Stimulated activated CD4-positive, alpha-beta T cell treated with anti-CD3 and anti-CD28 coated beads, Interleukin-12 subunit alpha, Interleukin-12 subunit beta, amount 100 ng/mL, for 48 hours (primary cell): ENCODE data around the gene GPR142.

Experiments
- DNase-seq, 3 donors: peaks; one replicate each; pipeline ENCODE4 v3.0.0-alpha.2; 2020; ENCODE audit warnings: low read depth in 2 of 3, low spot score in 1 of 3

GPR142 gene

GRCh38 chr17:74367206-74367605 is at the start of gene GPR142:
Gene GPR142 (plus strand): TSS chr17:74367506. CDS start chr17:74369541, 2,035 bp downstream.
- DNase-seq: no peak

GRCh38 chr17:74318391-74318790 is 48.9 kb upstream of the GPR142 start:
- DNase-seq: no peak

- no peak for DNase-seq
Observed at GRCh38 chr17:74324521-74324920, 42.8 kb upstream of the GPR142 start.

- DNase-seq: no peak
Observed at GRCh38 chr17:74325376-74325742, 41.9 kb upstream of the GPR142 start.

- peak; percentile 8 to 50 (median 35) for DNase-seq
Observed at GRCh38 chr17:74325743-74326379, 41.4 kb upstream of the GPR142 start, which contains the start of gene KIF19. Gene KIF19 (plus strand): TSS chr17:74326226. CDS start chr17:74326350, 124 bp downstream.

GRCh38 chr17:74326506-74326905 is 40.8 kb upstream of the GPR142 start:
- DNase-seq: no peak

- no peak for DNase-seq
Observed at GRCh38 chr17:74328487-74328886, 38.8 kb upstream of the GPR142 start.

GRCh38 chr17:74329378-74329777 is 37.9 kb upstream of the GPR142 start:
- no peak for DNase-seq

GRCh38 chr17:74330446-74330845 is 36.9 kb upstream of the GPR142 start:
- no peak for DNase-seq

- DNase-seq: no peak
Observed at GRCh38 chr17:74332017-74332650, 35.2 kb upstream of the GPR142 start.

- DNase-seq: no peak
Observed at GRCh38 chr17:74332763-74333283, 34.5 kb upstream of the GPR142 start.

- no peak for DNase-seq
Observed at GRCh38 chr17:74334393-74335039, 32.8 kb upstream of the GPR142 start.

GRCh38 chr17:74335529-74336062 is 31.7 kb upstream of the GPR142 start:
- no peak for DNase-seq

- DNase-seq: no peak
Observed at GRCh38 chr17:74336307-74336706, 31.0 kb upstream of the GPR142 start.

GRCh38 chr17:74337834-74338500 is 29.3 kb upstream of the GPR142 start:
- no peak for DNase-seq

GRCh38 chr17:74339537-74340195 is 27.6 kb upstream of the GPR142 start:
- DNase-seq: no peak

- DNase-seq: no peak
Observed at GRCh38 chr17:74340470-74341023, 26.8 kb upstream of the GPR142 start.

GRCh38 chr17:74342224-74342623 is 25.1 kb upstream of the GPR142 start:
- DNase-seq: no peak

- DNase-seq: no peak
Observed at GRCh38 chr17:74343121-74343520, 24.2 kb upstream of the GPR142 start.

GRCh38 chr17:74343526-74344284 is 23.6 kb upstream of the GPR142 start:
- DNase-seq: no peak
